ENCODE data around the gene MCM5. TPM values are rescaled to one million over a fixed set of nuclear protein-coding genes. Genes with fewer than 3 reads are reported as not detected.

The MCM5 gene
- total RNA-seq, 1 experiment from 2014 or later = 112 TPM

DNA sequence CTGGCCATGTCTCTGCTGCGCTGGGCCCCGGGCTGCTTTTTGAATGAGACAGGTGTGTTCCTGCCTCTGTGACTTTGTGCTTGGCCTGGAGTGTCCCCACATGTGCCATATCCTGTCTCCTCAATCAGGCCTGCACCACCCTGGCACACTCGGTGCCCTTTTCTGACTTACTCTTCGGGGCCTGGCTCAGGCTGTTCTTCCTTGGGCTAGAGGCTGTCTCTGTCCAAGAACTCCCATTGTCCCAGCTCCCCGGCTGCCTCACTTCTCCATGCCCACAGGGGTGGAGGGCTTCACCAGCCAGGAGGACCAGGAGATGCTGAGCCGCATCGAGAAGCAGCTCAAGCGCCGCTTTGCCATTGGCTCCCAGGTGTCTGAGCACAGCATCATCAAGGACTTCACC, 23.0 kb downstream of the MCM5 start:
- H3K79me2 ChIP-seq (ENCODE audit: low read length) = no peaks in the 10 kb centered on the region
- no peaks in the 10 kb centered on the region for H3K9me2 ChIP-seq (replicated peaks; ENCODE audit: low read length)
- H3K4me2 ChIP-seq (ENCODE audit: low read length) = no peak overlapping the region
- no peak for DNase-seq
- H3K4me1 ChIP-seq (ENCODE audit: insufficient read depth, low read length) = peaks cover 30% of the 10 kb centered on the region
- TF ChIP-seq EZH2phosphoT487 (IDR thresholded peaks at IDR 0.05; ENCODE audit: borderline replicate concordance, low read length) = no peak
- TF ChIP-seq, protein P1, sequence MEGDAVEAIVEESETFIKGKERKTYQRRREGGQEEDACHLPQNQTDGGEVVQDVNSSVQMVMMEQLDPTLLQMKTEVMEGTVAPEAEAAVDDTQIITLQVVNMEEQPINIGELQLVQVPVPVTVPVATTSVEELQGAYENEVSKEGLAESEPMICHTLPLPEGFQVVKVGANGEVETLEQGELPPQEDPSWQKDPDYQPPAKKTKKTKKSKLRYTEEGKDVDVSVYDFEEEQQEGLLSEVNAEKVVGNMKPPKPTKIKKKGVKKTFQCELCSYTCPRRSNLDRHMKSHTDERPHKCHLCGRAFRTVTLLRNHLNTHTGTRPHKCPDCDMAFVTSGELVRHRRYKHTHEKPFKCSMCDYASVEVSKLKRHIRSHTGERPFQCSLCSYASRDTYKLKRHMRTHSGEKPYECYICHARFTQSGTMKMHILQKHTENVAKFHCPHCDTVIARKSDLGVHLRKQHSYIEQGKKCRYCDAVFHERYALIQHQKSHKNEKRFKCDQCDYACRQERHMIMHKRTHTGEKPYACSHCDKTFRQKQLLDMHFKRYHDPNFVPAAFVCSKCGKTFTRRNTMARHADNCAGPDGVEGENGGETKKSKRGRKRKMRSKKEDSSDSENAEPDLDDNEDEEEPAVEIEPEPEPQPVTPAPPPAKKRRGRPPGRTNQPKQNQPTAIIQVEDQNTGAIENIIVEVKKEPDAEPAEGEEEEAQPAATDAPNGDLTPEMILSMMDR (conservative IDR thresholded peaks at IDR 0.05; ENCODE audit: low read depth, low read length) = no peak
- no peak for TF ChIP-seq EZH2 (IDR thresholded peaks at IDR 0.05; ENCODE audit: low read length, unreplicated experiment)
- no peak overlapping the region for H2AFZ ChIP-seq (ENCODE audit: low read length)
- no peak for ATAC-seq
- H3F3A ChIP-seq (ENCODE audit: low read length, unreplicated experiment) = no peaks in the 10 kb centered on the region
- H3K27me3 ChIP-seq (ENCODE audit: low read length) = no peaks in the 10 kb centered on the region
- no peaks in the 10 kb centered on the region for H3K9me3 ChIP-seq (ENCODE audit: low read length)
- H3K9ac ChIP-seq (ENCODE audit: low read length) = no peak overlapping the region
- no peak overlapping the region for H3K4me3 ChIP-seq (ENCODE audit: low read length)
- H3K36me3 ChIP-seq (ENCODE audit: low read depth, low read length) = peaks cover 14% of the 10 kb centered on the region
- no peak overlapping the region for H3K27ac ChIP-seq (ENCODE audit: low read length)
- POLR2A ChIA-PET (ENCODE audit: unreplicated experiment) = interaction anchor here (0.6 kb wide), 1 partner anchor 207 kb away, joined by 3 read pairs; no protein-coding TSS in a partner anchor
- H4K20me1 ChIP-seq (ENCODE audit: low read length) = no peaks in the 10 kb centered on the region
- CTCF ChIA-PET = no interaction called here
- intact Hi-C loops (cut with micrococcal nuclease) = no loop called here
- BruUV-seq (replicated peaks) = no TSS peak

DNA sequence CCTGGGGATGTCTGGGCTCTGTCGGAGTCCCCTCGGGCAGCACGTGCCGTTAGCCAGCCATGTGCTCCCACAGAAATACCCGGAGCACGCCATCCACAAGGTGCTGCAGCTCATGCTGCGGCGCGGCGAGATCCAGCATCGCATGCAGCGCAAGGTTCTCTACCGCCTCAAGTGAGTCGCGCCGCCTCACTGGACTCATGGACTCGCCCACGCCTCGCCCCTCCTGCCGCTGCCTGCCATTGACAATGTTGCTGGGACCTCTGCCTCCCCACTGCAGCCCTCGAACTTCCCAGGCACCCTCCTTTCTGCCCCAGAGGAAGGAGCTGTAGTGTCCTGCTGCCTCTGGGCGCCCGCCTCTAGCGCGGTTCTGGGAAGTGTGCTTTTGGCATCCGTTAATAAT, 24.1 kb downstream of the MCM5 start:
- BruUV-seq (replicated peaks) = no TSS peak
- ChIA-PET CTCF (no interaction called here), POLR2A (ENCODE audit: unreplicated experiment) (no interaction called here)
- H3K9me2 ChIP-seq (replicated peaks; ENCODE audit: low read length) = no peaks in the 10 kb centered on the region
- DNase-seq = no peak
- no peaks in the 10 kb centered on the region for H3F3A ChIP-seq (ENCODE audit: low read length, unreplicated experiment)
- intact Hi-C loops (cut with micrococcal nuclease) = no loop called here
- no peak overlapping the region for H3K4me3 ChIP-seq (ENCODE audit: low read length)
- no peak overlapping the region for H3K9ac ChIP-seq (ENCODE audit: low read length)
- no peaks in the 10 kb centered on the region for H3K27me3 ChIP-seq (ENCODE audit: low read length)
- no peaks in the 10 kb centered on the region for H3K9me3 ChIP-seq (ENCODE audit: low read length)
- peaks cover 12% of the 10 kb centered on the region for H3K36me3 ChIP-seq (ENCODE audit: low read depth, low read length)
- H3K27ac ChIP-seq (ENCODE audit: low read length) = no peak overlapping the region
- no peaks in the 10 kb centered on the region for H4K20me1 ChIP-seq (ENCODE audit: low read length)
- no peak overlapping the region for H3K4me2 ChIP-seq (ENCODE audit: low read length)
- TF ChIP-seq EZH2phosphoT487 (IDR thresholded peaks at IDR 0.05; ENCODE audit: borderline replicate concordance, low read length) = no peak
- TF ChIP-seq EZH2 (IDR thresholded peaks at IDR 0.05; ENCODE audit: low read length, unreplicated experiment) = no peak
- TF ChIP-seq, protein P1 (conservative IDR thresholded peaks at IDR 0.05; ENCODE audit: low read depth, low read length) = no peak
- no peaks in the 10 kb centered on the region for H3K79me2 ChIP-seq (ENCODE audit: low read length)
- no peak overlapping the region for H2AFZ ChIP-seq (ENCODE audit: low read length)
- peaks cover 28% of the 10 kb centered on the region for H3K4me1 ChIP-seq (ENCODE audit: insufficient read depth, low read length)
- ATAC-seq = no peak

DNA sequence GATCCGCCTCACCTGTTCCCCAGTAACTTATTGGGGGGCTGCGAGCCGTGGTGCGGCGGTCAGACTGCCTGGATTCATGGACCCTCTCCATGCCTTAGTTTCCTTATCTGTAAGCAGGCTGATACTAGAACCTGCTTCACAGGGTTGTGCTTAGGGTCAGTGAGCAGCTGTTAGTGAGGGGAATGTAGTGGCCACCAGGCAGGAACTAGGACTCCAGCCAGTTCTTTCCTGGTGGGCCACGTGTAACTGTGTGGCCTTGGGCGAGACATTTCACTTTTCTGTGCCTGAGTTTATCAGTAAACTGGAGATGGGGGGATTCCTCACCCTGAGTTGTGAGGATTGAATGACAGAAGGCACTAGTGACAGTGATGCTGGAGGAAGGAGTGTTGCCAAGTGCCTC, 24.8 kb downstream of the MCM5 start:
- Histone ChIP-seq H3K9me3 (ENCODE audit: low read length) (no peaks in the 10 kb centered on the region), H3K4me1 (ENCODE audit: insufficient read depth, low read length) (peaks cover 28% of the 10 kb centered on the region), H3K79me2 (ENCODE audit: low read length) (no peaks in the 10 kb centered on the region), H3F3A (ENCODE audit: low read length, unreplicated experiment) (no peaks in the 10 kb centered on the region), H3K9ac (ENCODE audit: low read length) (no peak overlapping the region), H3K4me2 (ENCODE audit: low read length) (no peak overlapping the region), H3K27ac (ENCODE audit: low read length) (no peak overlapping the region), H3K4me3 (ENCODE audit: low read length) (no peak overlapping the region), H3K9me2 (replicated peaks; ENCODE audit: low read length) (no peaks in the 10 kb centered on the region), H2AFZ (ENCODE audit: low read length) (no peak overlapping the region), H4K20me1 (ENCODE audit: low read length) (no peaks in the 10 kb centered on the region), H3K36me3 (ENCODE audit: low read depth, low read length) (peaks cover 9% of the 10 kb centered on the region), H3K27me3 (ENCODE audit: low read length) (no peaks in the 10 kb centered on the region)
- intact Hi-C loops (cut with micrococcal nuclease) = no loop called here
- TF ChIP-seq EZH2 (IDR thresholded peaks at IDR 0.05; ENCODE audit: low read length, unreplicated experiment) = no peak
- TF ChIP-seq, protein P1 (conservative IDR thresholded peaks at IDR 0.05; ENCODE audit: low read depth, low read length) = no peak
- TF ChIP-seq EZH2phosphoT487 (IDR thresholded peaks at IDR 0.05; ENCODE audit: borderline replicate concordance, low read length) = no peak
- POLR2A ChIA-PET (ENCODE audit: unreplicated experiment) = no interaction called here
- ATAC-seq (no peak), DNase-seq (no peak)
- CTCF ChIA-PET = no interaction called here
- no TSS peak for BruUV-seq (replicated peaks)

Measured in PC-3 (cell line).